ENCODE results near the gene CHRD. TPM values are rescaled to one million over a fixed set of nuclear protein-coding genes. Genes with fewer than 3 reads are reported as not detected.

CHRD gene
- total RNA-seq, 2 experiments from 2014 or later, result not detected

DNA sequence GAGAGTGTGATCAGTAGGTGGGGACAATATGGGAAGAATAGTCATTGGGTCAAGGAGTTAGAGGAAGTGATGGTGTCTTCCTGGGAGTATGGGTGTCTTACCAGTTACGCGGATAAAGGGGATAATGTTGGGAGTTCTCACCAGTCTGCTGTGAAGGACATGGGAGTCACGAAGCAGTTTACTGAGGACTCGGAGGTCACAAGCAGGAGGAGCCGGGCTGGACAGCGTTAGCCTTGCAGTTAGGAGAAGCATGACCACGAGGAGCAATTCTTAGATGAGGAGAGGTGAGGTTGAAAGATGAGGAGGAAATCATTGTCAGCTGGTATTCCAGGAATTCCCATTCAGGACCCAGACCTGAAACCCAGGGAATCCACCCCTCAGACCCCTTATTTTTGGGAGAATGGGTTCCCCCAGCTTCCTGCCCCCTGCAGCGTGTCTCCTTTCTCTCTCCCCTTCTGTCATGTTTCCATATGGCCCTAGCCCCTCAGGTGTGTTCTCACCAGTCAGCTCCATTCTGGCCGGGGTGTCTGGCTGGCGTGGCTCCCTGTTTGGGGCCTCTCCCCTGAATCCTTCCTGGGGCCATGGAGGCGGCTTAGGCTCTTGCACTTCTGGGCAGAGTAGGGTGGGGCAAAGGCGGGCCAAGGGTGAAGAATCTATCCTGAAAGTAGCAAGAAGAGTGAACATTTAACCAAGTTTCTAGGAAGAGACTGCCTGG lies 4.0 kb upstream of the CHRD start:
- ChIA-PET CTCF (interaction anchor here (1.2 kb wide), 1 partner anchor 140 kb away, joined by 3 read pairs; no protein-coding TSS in a partner anchor), POLR2A (interaction anchor here (0.7 kb wide), 1 partner anchor 8 kb away, joined by 3 read pairs; no protein-coding TSS in a partner anchor)

DNA sequence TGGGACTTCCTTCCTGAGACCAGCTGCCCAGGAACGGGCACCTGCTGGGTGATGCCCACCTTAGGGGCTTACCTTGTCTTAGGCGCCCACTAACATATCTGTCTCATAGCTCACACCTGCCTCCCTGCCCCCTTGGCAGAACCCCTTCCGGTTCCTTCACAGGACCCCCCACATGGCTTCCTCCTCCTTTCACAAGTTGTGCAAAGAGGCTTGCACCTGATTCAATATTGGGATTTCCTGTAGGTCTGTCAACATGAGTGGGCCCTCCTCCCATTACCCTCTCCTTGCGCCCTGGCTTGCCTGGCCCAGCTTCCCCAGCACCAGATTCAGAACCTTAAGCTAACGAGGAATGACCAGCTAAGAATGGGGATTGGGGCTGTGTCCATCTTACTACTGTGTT lies 2.5 kb upstream of the CHRD start:
- POLR2A ChIA-PET, result no interaction called here
- CTCF ChIA-PET, result no interaction called here

DNA sequence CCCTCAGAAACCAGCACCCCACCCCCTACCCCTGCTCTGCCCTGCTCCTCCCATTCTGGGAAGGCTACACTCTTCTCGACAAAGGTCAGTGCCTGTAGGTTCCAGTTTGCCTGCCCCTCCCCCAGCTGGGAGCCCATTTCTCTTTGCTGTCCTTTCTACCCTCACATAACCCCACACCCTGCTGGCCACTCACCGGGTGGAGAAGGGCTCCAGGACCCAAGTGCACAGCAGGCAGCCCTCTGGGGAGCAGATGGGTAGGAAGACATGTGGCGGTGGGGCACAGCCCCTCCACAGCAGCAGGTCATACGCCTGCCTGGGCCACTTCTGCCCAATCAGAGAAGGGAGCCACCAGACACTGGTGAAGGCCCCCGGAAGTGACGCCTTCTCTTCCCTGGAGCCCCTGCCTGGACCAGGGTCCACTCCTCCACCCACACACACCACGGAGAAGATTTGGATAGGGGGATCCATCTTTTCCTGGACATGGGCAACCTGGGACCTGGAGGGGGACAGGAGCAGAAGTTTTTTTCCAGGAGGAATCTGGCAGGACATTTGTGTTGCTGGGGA lies 1.9 kb upstream of the CHRD start, which contains the start of gene THPO:
THPO (minus strand) TSS at position 326 of the 564 bp plus-strand sequence. CDS start 1,948 bp downstream, outside the sequence.
- POLR2A ChIA-PET, result no interaction called here

DNA sequence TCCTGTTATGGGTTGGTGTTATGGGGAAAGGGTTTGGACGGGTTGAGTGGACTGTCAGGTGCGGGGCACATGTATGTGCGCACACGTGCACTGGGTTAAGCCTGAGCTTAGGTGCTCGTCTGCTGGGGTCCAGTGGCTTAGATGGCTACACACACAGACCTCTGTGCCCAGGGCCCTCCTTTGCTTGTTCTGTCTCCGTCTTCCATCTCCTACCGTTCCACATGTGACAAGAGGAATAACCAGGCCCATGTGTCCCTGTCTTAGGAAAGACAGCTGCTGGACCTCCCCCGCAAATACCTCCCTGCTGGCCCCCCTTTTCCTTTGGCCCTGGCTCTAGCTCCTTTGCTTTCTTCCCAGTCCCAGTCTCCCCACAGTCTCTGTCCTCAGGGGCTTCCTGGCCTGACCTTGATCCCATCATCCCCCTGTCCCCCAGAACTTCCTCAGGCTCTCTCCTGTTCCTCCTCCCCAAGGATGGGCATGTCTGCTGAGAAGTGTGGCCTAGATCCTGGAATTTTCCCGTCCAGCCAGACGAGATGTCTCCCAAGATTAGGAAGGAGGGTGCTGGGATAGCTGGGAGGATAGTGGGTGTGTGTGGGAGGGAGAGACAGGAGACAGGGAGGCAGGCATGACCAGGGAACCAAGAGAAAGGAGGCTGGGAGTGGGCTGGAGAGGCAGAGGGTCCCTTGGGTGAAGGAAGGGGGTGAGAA lies 1.1 kb upstream of the CHRD start:
- ChIA-PET CTCF (no interaction called here), POLR2A (interaction anchor here (0.5 kb wide), 1 partner anchor 122 kb away, joined by 4 read pairs; no protein-coding TSS in a partner anchor)

More for the DNA sequence above, 1.9 kb upstream of the CHRD start, which contains the start of gene THPO:
- CTCF ChIA-PET, result no interaction called here

DNA sequence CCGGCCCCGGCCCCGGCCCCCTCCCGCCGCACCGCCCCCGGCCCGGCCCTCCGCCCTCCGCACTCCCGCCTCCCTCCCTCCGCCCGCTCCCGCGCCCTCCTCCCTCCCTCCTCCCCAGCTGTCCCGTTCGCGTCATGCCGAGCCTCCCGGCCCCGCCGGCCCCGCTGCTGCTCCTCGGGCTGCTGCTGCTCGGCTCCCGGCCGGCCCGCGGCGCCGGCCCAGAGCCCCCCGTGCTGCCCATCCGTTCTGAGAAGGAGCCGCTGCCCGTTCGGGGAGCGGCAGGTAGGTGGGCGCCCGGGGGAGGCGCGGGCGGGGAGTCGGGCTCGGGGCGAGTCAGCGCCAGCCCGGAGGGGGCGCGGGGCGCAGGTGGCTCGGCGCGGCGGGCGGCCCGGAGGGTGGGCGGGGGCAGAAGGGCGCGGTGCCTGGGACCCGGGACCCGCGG lies 352 bp downstream of the CHRD start:
- CTCF ChIA-PET, result no interaction called here
- POLR2A ChIA-PET, result no interaction called here

DNA sequence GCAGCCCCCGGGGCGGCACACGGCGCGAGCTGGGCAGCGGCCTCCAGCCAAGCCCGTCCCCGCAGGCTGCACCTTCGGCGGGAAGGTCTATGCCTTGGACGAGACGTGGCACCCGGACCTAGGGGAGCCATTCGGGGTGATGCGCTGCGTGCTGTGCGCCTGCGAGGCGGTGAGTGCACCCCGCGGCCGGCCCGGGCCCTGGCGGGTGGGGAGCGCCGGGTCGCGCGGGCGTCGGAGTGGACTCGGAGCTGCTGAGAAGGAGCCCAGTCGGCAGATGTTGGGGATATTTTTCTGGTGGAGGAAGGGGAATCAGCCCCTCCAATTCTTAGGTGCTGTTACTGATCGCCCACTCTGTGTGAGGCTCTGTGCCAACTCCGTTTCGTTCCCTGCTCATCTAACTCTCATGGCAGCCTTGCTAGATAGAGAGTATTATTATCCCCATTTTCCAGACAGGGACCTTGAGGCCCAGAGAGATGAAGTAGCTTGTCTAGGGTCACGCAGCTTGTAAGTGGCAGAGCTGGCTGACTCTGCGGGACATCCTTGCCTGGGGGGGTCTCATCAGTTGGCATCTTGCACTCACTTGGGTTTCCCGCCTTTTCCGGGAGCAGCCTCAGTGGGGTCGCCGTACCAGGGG lies 890 bp downstream of the CHRD start:
- ChIA-PET POLR2A (interaction anchor here (0.6 kb wide), 1 partner anchor 10 kb away, joined by 3 read pairs; no protein-coding TSS in a partner anchor), CTCF (interaction anchor here (0.7 kb wide), 1 partner anchor 159 kb away, joined by 3 read pairs; no protein-coding TSS in a partner anchor)

DNA sequence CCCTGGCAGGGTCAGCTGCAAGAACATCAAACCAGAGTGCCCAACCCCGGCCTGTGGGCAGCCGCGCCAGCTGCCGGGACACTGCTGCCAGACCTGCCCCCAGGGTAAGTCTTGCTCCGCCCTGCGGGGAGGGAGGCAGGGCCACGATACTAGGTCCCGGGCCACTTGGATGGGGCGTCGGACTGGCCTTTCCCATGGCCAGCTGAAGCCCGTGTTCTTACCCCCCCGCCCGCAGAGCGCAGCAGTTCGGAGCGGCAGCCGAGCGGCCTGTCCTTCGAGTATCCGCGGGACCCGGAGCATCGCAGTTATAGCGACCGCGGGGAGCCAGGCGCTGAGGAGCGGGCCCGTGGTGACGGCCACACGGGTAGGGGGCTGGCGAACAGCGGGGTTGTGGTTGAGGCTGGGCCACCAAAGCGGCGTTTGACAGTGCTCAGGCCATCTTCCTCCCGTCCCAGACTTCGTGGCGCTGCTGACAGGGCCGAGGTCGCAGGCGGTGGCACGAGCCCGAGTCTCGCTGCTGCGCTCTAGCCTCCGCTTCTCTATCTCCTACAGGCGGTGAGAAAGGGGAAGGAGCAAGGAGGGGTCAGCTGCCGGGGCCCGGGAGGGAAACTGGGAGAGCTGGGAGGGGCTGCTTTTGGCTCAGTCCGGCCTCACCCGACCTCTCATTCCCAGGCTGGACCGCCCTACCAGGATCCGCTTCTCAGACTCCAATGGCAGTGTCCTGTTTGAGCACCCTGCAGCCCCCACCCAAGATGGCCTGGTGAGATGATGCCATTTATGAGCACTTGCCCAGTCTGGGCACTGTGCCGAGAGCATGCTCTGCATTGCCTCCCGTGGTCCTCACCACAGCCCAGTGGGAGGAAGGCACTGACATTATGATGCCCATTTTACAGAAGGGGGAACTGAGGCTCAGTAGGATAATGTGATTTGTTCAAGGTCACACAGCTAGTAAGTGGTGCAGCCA lies 1.7 kb downstream of the CHRD start:
- ChIA-PET CTCF (interaction anchor here (0.7 kb wide), 1 partner anchor 159 kb away, joined by 3 read pairs; no protein-coding TSS in a partner anchor), POLR2A (interaction anchor here (0.6 kb wide), 1 partner anchor 11 kb away, joined by 3 read pairs; no protein-coding TSS in a partner anchor)

DNA sequence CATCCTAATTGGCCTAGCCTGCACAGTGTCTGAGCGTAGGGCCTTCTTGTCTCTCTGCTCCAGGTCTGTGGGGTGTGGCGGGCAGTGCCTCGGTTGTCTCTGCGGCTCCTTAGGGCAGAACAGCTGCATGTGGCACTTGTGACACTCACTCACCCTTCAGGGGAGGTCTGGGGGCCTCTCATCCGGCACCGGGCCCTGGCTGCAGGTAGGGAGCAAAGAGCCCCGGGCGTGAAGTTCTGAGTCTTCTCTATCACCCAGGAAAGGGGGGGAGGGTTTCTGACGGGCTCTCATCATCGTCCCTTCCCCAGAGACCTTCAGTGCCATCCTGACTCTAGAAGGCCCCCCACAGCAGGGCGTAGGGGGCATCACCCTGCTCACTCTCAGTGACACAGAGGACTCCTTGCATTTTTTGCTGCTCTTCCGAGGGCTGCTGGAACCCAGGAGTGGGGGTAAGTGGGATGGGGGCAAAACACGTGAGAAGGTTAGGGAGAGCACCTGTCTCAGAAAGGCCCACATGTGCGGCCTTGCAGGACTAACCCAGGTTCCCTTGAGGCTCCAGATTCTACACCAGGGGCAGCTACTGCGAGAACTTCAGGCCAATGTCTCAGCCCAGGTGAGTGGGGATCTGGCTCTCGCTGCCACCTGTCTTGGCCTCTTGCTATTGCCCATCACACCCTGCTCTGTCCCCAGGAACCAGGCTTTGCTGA lies 2.6 kb downstream of the CHRD start:
- ChIA-PET CTCF (no interaction called here), POLR2A (no interaction called here)

DNA sequence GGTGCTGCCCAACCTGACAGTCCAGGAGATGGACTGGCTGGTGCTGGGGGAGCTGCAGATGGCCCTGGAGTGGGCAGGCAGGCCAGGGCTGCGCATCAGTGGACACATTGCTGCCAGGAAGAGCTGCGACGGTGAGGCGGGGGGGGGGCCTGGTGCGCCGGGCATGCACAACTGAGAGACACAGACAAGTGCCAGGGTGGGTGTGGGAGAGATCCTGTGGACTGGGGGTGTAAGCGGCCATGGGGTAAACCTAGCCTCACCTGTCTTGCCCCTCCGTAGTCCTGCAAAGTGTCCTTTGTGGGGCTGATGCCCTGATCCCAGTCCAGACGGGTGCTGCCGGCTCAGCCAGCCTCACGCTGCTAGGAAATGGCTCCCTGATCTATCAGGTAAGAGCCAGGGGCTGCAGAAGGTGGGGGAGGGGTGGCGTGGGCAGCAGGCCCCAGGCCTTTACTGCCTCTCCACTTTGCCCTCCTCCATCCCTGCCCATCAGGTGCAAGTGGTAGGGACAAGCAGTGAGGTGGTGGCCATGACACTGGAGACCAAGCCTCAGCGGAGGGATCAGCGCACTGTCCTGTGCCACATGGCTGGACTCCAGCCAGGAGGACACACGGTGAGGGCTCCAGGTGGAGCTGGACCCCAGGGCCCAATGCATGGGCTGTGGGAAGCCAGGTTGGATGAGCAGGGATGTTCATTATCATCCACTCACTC lies 3.3 kb downstream of the CHRD start:
- POLR2A ChIA-PET, result no interaction called here

DNA sequence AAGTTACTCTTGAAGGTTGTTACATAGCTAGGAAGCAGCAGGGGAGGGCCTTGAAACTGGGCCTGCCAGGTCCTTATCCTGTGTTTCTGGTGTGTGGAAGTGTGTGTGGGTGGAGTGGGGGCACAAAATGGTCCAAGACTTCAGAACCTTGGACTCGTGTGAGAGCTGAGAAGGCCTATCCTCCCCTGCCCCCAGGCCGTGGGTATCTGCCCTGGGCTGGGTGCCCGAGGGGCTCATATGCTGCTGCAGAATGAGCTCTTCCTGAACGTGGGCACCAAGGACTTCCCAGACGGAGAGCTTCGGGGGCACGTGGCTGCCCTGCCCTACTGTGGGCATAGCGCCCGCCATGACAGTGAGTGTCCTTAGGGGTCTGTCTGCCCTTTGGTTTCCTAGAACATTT lies 4.5 kb downstream of the CHRD start:
- CTCF ChIA-PET, result interaction anchor here (1.6 kb wide), 1 partner anchor 31 kb away, joined by 3 read pairs; no protein-coding TSS in a partner anchor
- POLR2A ChIA-PET, result interaction anchor here (0.6 kb wide), 1 partner anchor 9 kb away, joined by 3 read pairs; no protein-coding TSS in a partner anchor

More for the DNA sequence above, 3.3 kb downstream of the CHRD start:
- CTCF ChIA-PET, result interaction anchor here (0.7 to 1.6 kb wide), 2 partner anchors 29 to 114 kb away, joined by 3 read pairs; no protein-coding TSS in a partner anchor

DNA sequence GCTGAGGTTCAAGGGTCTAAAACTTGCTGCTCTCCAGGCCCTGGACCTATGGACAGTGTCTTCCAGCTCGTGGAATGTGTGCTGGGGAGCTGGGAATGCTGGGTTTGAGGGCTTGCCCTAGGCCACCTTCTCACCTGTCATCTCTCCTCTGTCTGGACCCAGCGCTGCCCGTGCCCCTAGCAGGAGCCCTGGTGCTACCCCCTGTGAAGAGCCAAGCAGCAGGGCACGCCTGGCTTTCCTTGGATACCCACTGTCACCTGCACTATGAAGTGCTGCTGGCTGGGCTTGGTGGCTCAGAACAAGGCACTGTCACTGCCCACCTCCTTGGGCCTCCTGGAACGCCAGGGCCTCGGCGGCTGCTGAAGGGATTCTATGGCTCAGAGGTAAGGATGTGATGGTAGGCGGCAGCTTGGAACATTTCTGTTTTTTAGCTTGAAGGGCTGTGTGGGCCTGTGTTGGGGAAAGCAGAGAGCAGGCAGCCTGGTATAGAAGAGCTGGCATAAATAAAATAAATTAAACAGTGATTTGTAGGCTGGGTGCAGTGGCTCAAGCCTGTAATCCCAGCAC lies 5.1 kb downstream of the CHRD start:
- ChIA-PET CTCF (interaction anchor here (1.6 kb wide), 1 partner anchor 31 kb away, joined by 3 read pairs; no protein-coding TSS in a partner anchor), POLR2A (no interaction called here)

DNA sequence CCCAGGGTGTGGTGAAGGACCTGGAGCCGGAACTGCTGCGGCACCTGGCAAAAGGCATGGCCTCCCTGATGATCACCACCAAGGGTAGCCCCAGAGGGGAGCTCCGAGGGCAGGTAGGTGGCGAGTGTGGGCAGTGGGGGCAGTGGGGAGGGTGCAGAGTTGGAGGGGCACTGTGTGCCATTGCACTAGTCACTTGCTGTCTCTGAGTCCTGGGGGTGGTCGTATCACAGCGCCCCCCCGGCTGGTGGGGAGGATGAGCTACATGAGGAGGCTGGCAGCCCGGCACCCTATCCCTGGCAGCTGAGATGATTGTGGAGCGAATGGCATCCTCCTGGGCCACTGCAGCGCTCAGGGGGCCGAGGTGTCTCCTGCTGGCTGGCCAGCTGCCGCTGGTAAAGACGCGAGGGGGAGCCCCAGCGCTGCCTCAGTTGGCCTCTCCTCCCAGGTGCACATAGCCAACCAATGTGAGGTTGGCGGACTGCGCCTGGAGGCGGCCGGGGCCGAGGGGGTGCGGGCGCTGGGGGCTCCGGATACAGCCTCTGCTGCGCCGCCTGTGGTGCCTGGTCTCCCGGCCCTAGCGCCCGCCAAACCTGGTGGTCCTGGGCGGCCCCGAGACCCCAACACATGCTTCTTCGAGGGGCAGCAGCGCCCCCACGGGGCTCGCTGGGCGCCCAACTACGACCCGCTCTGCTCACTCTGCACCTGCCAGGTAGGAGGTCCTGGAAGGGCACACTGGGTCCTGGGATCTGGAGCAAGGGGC lies 6.4 kb downstream of the CHRD start:
- CTCF ChIA-PET, result no interaction called here
- POLR2A ChIA-PET, result no interaction called here

DNA sequence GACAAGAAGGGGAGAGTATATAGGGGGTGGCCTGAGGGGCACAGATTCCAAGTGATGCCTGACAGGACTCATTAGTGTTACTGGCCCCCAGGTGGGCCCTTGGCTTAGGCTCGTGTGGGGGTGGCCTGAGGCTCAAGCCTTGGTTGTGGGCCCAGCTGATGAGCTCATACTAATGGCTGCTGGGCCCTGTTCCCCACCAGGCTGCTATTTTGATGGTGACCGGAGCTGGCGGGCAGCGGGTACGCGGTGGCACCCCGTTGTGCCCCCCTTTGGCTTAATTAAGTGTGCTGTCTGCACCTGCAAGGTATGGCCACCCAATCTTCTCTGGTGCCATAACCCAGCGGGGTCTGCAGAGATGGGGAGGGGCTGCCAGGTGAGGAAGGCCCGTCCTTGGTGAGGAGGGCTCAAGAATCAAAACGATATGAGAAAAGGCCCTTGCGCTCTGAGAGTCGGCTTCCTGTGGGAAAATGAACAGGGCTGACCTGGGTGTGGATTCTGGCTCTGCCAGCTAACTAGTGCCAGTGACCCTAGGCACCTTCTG lies 7.4 kb downstream of the CHRD start:
- ChIA-PET POLR2A (no interaction called here), CTCF (interaction anchor here (0.6 kb wide), 1 partner anchor 57 kb away, joined by 3 read pairs; no protein-coding TSS in a partner anchor)

DNA sequence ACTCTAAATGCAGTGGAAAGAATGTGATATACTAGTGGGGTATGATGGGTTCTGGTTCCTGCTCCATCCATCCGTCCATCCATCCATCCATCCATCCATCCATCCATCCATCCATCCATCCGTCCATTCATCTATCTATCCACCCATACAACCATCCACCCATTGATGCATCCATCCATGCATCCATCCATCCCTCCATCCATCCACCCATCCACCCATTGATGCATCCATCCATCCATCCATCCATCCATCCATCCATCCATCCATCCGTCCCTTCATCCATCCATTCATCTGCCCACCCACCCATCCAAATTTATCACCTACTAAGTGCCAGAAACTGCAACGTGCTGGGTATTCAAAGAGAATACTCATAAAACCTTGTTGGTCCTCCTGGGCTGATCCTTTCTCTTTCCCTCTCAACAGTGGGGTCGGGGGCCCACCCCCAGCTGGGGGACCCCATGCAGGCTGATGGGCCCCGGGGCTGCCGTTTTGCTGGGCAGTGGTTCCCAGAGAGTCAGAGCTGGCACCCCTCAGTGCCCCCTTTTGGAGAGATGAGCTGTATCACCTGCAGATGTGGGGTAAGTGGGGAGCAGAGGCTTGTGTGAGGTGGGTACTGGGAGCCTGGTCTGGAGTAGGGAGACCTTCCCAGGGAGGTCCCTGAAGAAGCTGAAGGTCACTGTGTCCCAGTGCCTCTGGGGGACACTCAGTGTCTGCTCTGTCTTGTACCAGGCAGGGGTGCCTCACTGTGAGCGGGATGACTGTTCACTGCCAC lies 8.5 kb downstream of the CHRD start:
- ChIA-PET CTCF (interaction anchor here (0.6 kb wide), 1 partner anchor 56 kb away, joined by 3 read pairs; no protein-coding TSS in a partner anchor), POLR2A (no interaction called here)

DNA sequence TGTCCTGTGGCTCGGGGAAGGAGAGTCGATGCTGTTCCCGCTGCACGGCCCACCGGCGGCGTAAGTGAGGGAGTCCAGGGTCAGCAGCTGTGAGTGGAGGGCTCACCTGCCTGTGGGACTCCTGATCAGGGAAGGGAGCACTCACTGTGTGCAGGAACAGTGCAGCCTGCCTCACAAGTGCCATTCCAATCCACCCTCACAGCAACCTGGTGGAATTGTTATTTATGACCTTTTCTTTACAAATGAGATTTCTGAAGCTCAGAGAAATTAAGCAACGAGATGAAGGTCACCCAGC lies 9.0 kb downstream of the CHRD start:
- POLR2A ChIA-PET, result no interaction called here
- CTCF ChIA-PET, result no interaction called here

Measured in activated CD8-positive, alpha-beta memory T cell treated with anti-CD3 and anti-CD28 coated beads for 36 hours (primary cell).